HG03432 (cell line): ENCODE data around the gene CPLX1.
"Not testable (repeated sequence)": the region's sequence is repeated elsewhere in the genome, so short reads cannot be mapped to it uniquely, and the experiment has no call there.

Experiments used
- ATAC-seq: cut with Tn5 transposase; IDR thresholded peaks from one replicate; pipeline ENCODE4 v1.9.1; 2021; ENCODE audit warnings: mild to moderate bottlenecking, moderate library complexity; ENCODE audit not compliant: unreplicated experiment

The CPLX1 gene

GRCh38 chr4:780255-780654 is 45.7 kb downstream of the CPLX1 start:
- ATAC-seq = not testable (repeated sequence)

- no peak for ATAC-seq
Observed at GRCh38 chr4:779555-779954, 46.4 kb downstream of the CPLX1 start.

GRCh38 chr4:777520-778262 is 48.2 kb downstream of the CPLX1 start:
- ATAC-seq = no peak

- no peak for ATAC-seq
Observed at GRCh38 chr4:776743-777441, 49.0 kb downstream of the CPLX1 start.

- not testable (repeated sequence) for ATAC-seq
Observed at GRCh38 chr4:775485-775884, 50.4 kb downstream of the CPLX1 start.

GRCh38 chr4:774419-775092 is 51.4 kb downstream of the CPLX1 start:
- ATAC-seq = not testable (repeated sequence)

GRCh38 chr4:773214-773613 is 52.7 kb downstream of the CPLX1 start:
- no peak for ATAC-seq

GRCh38 chr4:772776-773175 is 53.2 kb downstream of the CPLX1 start:
- no peak for ATAC-seq

- ATAC-seq = no peak
Observed at GRCh38 chr4:772118-772517, 53.8 kb downstream of the CPLX1 start.

- no peak for ATAC-seq
Observed at GRCh38 chr4:771464-771863, 54.5 kb downstream of the CPLX1 start.

- no peak for ATAC-seq
Observed at GRCh38 chr4:770022-770421, 55.9 kb downstream of the CPLX1 start.

GRCh38 chr4:769511-769910 is 56.4 kb downstream of the CPLX1 start:
- ATAC-seq = no peak

- ATAC-seq = no peak
Observed at GRCh38 chr4:768995-769394, 56.9 kb downstream of the CPLX1 start.

- ATAC-seq = no peak
Observed at GRCh38 chr4:768076-768475, 57.9 kb downstream of the CPLX1 start.

- ATAC-seq = no peak
Observed at GRCh38 chr4:766559-767283, 59.2 kb downstream of the CPLX1 start.

- ATAC-seq = no peak
Observed at GRCh38 chr4:766152-766515, 59.8 kb downstream of the CPLX1 start.

GRCh38 chr4:764405-765169 is 61.3 kb downstream of the CPLX1 start:
- ATAC-seq = no peak

GRCh38 chr4:763922-764321 is 62.0 kb downstream of the CPLX1 start:
- ATAC-seq = no peak

GRCh38 chr4:763191-763810 is 62.6 kb downstream of the CPLX1 start:
- no peak for ATAC-seq
